ENCODE results near the gene ANAPC2.

ANAPC2 gene, protein sequence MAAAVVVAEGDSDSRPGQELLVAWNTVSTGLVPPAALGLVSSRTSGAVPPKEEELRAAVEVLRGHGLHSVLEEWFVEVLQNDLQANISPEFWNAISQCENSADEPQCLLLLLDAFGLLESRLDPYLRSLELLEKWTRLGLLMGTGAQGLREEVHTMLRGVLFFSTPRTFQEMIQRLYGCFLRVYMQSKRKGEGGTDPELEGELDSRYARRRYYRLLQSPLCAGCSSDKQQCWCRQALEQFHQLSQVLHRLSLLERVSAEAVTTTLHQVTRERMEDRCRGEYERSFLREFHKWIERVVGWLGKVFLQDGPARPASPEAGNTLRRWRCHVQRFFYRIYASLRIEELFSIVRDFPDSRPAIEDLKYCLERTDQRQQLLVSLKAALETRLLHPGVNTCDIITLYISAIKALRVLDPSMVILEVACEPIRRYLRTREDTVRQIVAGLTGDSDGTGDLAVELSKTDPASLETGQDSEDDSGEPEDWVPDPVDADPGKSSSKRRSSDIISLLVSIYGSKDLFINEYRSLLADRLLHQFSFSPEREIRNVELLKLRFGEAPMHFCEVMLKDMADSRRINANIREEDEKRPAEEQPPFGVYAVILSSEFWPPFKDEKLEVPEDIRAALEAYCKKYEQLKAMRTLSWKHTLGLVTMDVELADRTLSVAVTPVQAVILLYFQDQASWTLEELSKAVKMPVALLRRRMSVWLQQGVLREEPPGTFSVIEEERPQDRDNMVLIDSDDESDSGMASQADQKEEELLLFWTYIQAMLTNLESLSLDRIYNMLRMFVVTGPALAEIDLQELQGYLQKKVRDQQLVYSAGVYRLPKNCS

DNA sequence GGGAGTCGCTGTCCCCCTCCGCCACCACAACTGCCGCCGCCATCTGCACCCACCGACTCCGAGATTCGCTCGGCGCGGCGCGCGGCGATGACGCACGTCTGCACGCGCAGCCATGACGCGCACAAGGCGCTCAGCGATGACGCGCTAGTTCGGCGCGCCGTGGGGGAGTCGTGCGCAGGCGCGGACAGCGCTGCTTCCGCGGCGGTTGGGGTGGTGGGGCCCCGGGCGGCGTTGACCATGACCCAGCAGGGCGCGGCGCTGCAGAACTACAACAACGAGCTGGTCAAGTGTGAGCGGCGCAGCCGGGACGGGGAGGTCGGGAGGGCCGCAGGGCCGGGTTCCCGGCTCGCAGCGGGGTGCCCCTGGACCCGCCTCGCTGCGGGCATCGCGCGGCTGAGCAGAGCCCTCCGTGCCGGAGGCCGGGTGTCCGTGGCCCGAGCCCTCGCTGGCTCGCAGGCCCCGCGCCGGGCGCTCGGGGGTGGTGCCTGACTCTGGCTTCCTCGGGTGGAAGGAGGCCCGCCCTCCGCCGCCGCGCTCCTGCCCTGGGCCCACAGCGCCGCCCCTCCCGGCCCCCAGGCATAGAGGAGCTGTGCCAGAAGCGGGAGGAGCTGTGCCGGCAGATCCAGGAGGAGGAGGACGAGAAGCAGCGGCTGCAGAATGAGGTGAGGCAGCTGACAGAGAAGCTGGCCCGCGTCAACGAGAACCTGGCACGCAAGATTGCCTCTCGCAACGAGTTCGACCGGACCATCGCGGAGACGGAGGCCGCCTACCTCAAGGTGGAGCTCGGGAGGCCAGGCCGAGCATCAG, at the start of gene ANAPC2, which contains the start of gene SSNA1:
TSS of gene ANAPC2 (minus strand) at position 71 of the 807 bp plus-strand sequence. CDS start at position 43, 28 bp downstream.
TSS of gene SSNA1 (plus strand) at position 187 of the 807 bp plus-strand sequence. CDS start at position 238, 51 bp downstream.
- DNase-seq (ENCODE audit: low spot score) = peak; percentile 99

DNA sequence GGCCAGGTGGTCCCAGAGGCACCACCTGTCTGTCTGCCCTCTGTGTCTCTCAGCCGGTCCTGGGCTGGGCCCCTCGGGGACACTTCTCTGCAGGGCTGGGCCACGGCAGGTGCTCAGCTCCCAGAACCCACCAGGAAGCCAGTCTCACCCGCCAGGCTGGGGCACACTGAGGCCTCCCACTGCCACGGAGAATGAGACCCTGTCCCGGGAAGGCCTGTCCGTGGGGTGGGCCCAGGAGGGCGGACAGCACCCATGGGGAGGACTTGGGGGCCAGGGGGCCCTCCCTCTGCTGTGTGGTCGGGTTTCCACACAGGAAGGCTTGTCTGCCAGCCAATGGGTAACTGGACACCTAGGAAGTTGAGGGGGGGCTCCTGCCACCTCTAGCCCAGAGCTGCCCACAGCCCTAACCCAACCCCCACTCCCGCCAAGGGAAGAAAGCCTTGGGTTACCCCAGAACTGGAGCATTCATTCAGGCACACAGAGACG, 48.6 kb upstream of the ANAPC2 start:
- DNase-seq (ENCODE audit: low spot score) = no peak

DNA sequence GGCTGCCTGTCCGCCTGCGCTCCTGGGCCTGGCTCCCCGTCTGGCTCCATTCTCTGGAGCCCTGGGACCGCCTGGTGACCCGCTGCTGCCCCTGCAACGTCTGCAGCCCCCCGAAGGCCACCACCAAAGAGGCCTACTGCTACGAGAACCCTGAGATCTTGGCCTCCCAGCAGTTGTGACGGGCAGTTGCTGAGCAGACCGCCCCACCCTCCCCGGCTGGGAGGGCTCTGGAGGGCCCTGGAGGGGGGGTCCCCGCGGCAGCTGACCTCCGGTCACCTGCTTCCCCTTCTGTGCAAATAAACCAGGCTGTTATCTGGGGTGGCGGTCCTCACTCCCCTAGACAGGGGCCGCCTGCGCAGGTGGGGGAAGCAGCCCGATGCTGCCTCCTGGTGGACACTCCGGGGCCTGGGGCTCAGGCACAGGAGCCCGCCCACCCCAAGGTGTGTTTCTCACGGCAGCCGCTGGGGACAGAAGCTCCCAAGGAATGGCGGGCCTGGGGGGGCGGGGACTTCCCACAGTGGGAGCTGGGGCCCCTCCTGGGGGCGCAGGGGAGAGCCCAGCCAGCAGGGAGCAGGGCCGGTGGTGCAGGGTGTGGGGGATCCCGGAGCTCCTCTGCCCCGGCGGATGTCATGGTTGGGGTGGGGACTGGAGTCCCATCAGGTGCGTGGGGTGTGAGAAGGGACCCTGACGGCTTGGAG, 48.0 kb upstream of the ANAPC2 start:
- peak; percentile 93 for DNase-seq (ENCODE audit: low spot score)

DNA sequence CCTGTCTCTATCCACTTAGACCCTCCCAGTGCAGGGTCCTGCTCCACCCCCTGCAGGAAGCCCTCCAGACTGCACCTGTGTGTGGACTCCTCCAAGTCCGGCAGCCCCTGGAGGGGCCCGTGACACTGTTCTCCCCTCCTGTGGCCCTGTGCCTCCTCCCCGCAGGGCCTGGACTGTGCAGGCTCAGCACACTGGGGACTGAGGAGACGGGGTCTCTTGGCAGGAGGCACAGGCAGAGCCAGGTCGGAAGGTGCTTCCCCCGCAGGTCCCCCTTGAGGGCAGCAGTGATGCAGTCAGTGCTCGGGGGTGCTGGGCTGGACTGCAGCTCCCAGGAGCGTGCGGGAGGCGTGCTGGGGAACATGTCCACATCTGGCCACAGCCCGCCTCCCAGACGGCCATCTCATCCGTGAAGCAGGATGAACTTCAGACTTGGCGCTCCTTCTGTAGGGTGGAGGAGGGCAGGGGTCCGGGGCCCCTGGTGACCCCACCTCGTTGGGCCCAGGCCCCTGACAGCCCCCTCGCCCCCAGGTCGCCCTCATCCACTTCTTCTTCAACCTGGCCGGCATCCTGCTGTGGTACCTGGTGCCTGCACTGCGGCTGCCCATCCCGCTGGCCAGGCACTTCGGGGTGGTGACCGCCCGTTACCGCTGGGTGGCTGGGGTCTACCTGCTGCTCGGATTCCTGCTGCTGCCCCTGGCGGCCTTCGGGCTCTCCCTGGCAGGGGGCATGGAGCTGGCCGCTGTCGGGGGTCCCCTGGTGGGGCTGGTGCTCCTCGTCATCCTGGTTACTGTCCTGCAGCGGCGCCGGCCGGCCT, 47.3 kb upstream of the ANAPC2 start:
- no peak for DNase-seq (ENCODE audit: low spot score)

DNA sequence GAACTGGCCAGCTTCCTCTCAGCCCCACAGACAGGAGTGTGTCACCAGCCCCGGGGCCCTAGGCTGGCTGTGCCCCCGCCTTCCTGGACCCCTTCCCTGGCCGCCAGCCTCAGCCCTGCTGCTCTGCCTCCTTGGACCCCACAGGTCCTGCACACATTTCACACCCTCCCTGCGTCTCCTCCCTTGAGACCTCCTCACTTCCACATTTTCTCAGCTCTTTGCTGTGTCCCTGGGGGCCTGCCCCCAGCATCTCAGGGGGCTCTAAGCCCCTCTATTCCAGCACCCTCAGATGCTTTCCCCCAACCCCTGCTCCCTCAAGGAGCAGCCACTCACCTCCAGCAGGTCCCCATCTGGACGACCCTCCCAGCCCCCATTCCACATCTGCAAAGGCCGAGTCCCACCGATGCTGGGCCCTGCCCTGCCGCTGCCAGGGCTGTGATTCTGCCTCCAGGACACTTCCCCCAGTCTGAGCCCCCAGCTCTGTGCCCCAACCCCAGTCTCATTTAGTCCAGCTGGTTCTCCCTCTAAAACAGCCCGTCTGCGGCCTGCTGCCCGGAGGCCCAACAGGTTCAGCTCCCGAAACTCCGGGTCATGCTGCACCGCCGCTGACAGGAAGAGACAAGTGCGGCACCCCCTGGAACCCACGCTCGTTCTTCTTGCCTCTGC, 46.5 kb upstream of the ANAPC2 start:
- no peak for DNase-seq (ENCODE audit: low spot score)

DNA sequence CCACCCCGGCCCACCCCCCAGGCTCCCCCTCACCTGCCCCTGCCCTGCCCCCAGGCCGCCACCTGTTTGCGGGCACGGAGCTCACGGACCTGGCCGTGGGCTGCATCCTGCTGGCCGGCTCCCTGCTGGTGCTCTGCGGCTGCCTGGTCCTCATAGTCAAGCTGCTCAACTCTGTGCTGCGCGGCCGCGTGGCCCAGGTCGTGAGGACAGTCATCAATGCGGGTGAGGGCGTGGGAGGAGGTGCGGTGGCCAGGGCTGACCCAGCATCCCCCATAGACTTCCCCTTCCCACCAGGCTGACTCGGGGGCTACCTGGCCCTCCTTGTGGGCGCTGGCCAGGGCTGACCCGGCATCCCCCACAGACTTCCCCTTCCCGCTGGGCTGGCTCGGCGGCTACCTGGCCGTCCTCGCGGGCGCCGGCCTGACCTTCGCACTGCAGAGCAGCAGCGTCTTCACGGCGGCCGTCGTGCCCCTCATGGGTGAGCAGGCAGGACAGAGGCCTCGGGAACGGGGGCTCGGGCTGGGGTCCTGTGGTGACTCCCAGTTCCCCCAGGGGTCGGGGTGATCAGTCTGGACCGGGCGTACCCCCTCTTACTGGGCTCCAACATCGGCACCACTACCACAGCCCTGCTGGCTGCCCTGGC, 45.8 kb upstream of the ANAPC2 start:
- no peak for DNase-seq (ENCODE audit: low spot score)

DNA sequence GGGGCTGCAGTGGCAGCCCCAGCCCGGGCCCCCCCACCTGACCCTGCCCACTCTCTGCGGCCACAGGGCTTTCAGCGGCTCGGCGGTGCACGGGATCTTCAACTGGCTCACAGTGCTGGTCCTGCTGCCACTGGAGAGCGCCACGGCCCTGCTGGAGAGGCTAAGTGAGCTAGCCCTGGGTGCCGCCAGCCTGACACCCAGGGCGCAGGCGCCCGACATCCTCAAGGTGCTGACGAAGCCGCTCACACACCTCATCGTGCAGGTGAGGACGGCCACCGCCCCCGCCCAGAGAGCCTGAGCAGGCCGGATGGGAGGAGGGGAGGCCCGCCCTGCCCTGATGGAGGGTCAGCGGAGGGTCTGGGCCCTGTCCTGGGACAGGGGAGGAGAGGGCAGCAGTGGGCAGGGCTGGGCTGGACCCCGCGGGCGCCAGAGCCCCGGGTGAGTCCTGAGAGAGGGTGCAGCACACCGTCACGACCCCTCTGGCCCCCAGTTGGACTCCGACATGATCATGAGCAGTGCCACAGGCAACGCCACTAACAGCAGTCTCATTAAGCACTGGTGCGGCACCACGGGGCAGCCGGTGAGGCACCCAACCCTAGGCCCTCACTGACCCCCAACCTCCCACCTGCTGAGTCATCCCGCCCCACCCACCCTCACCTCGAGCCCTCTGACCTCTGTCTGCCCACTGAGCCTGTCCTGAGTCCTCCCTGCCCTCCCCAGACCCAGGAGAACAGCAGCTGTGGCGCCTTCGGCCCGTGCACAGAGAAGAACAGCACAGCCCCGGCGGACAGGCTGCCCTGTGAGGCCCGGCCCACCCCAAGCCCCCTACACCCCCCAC, 45.0 kb upstream of the ANAPC2 start:
- no peak for DNase-seq (ENCODE audit: low spot score)

DNA sequence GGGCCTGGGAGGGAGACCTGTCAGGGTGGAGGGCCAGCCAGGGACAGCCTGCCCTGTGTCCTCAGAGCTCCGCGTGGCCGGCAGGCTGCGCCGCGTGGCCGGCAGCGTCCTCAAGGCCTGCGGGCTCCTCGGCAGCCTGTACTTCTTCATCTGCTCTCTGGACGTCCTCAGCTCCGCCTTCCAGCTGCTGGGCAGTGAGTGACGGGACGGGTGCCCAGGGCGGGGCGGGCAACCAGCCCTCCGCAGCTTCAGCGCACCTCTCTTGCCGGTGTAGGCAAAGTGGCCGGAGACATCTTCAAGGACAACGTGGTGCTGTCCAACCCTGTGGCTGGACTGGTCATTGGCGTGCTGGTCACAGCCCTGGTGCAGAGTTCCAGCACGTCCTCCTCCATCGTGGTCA, 44.1 kb upstream of the ANAPC2 start:
- DNase-seq (ENCODE audit: low spot score) = no peak

DNA sequence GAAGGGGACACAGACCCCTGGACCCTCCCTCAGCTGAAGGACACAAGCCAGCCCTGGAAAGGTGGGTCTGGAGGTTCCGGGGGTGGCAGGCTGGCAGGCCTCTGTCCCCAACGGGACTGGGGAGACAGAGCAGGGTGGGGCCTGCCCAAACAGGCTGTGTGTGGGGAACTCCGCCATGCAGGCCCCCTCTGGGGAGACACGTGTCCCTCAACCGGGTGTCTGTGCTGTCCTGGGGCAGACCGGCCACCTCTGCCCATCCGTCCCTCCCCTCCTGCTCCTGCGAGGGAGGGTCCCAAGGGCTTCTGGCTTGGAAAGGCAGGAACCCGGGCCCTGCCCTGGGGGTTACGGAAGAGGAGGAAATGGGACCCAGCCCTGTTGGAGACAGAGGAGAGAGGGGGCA, 43.7 kb upstream of the ANAPC2 start:
- no peak for DNase-seq (ENCODE audit: low spot score)

DNA sequence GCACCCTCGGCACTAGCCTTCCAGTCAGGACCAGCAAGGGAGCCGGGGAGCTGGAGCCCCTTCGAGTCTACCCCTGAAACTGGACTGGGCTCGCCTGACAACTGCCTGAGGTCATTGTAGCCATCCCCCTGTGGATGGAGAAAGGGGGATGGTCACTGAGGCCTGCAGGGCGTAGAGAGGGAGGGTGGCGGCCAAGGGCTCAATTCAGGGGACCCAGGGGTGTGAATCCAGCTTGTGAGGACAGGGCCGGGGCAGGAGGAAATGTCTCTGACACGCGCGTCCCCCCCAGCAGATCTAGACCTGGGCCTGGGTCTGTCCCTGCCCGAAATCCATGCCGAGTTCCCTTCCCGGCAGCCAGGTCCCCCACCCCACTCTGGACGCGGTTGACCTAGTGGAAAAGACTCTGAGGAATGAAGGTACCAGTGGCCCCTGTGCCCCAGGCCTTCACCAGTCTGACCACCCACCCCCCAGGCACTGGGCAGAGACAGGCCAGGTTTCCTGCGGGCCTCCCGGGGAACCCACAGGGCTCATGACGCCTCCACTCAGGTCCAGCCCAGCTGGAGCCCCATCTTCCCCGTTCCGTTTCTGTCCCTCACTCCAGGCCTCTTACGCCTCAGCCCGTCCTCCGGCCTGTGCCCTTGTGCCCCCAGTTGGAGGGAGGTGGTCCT, 43.1 kb upstream of the ANAPC2 start:
- DNase-seq (ENCODE audit: low spot score) = no peak

DNA sequence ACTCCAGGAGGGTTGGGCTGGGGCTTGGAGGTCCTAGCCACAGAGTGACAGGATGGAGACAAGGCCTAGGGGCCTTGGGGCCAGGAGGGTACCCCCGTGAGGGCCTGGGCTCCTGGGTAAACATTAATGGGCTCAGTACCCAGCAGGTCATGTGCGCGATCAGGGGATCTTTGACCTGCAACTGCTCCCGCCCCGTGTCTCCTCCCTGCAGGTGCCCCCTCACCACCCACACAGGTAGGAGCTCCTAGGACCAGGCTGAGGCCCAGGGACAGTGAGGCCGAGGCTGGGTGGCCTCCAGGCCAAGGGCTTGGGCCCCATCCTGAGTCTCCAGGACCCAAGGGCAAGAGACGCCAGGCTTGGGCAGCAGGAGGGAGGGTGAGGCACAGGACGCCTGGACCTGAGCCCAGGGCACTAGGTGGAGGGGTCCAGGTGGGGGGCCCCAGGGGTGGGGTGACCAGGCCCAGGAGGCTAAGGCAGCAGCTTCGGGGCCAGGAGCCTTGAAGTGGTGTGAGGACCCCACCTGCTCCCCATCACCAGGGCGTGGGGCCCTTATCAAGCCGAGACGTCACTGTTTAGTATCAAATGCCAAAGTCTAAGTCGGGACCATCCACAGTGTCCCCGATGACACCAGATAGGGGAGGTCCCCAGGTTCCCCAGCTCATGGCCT, 42.5 kb upstream of the ANAPC2 start, which contains the start of gene SLC34A3:
TSS of gene SLC34A3 (plus strand) at position 197 of the 667 bp plus-strand sequence. CDS start 802 bp downstream, outside the sequence.
- no peak for DNase-seq (ENCODE audit: low spot score)

DNA sequence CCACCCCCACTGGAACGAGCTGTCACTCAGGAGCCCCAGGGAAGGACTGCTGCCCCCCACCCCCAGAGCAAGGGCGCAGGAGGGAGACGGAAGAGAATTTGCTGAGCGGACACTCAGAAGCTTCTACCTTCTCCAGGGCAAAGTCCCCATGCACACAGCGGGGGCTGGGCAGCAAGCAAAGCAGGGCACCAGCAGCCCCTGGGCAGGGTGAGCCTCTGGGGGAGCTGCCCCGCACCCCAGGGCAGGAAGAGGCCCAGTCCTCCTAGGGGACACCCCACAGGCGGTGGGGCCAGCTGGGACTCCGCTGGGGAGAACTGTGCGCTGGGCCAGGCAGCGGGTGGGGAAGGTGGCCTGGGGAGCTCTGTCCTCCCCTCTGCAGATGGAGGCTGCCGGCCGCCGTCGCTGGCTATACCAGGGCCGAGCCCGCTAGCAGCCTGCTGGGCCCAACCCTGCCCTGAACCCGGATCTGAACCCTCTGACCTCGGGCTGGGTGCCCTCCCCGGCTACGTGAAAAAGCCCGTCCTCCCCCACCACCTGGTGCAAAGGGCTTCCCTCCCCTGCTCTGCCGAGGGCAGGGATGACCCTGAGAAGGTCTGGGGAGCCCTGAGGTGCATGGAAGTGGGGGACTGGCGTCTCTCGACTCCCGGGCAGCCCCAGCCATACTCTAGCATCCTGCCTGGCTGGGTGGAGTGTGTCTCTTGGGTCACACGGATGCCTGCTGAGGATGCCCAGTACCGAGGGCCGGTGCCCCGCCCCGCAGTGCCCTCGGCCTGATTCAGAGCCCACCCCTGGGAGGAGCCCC, 41.7 kb upstream of the ANAPC2 start:
- no peak for DNase-seq (ENCODE audit: low spot score)

DNA sequence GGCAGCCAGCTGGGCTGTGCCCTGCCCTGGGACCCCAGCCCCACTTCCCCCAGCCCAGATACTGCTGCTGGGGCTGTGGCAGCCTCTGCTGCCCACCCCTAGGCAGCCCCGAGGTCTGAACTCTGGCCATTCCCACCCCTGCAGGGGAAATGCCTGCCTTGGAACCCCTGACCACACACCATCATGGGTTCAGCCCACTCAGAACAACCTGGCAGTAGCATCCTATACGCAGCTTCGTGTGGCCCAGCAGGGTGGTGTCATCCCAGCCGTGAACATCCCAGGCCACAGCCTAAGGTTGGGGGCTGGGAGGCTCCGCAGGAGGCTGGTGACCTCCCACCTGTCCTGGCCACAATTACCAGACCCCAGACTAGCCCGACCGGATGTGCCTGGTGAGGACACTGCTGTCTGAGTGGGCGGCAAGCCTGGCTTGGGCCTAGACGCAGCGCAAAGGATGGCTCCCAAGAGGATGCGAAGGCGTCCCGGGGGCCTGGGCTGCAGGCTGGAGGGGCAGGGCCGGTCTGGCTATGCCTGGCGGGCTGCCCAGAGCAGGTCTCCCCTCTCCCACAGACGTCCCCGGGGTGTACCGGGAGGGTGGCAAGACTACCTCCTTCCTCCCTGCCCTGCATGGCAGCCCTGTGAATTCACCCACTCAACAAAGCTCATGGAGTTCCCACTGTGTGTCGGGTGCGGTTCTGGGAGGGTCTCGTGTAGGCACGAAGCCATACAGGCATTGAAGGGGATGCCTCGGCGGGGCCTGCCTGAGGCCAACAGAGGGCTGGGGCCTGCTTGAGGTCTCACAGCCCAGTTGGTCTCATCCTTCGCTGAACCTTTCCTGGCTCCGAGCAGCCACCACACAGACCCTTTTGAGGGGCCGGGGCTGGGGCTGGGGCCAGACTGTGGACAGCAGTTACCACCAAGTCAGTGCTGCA, 40.9 kb upstream of the ANAPC2 start:
- no peak for DNase-seq (ENCODE audit: low spot score)

DNA sequence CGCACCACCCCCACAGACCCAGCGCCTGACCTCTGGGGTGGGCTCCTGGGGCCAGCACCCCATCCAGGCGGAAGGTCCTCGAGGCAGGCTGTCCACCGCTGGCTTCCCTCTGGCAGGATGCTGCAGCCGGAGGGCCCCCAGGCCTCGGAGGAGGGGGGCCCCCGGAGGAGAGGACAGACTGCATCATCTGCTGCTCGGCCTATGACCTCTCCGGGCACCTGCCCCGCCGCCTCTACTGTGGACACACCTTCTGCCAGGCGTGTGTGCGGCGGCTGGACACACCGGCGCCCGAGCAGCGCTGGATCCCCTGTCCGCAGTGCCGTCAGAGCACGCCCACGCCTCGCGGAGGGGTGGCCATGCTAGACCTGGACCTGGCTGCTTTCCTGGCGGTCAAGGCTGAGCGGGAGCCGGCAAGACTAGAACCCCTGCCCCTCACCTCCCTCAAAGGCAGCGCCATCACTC, 40.2 kb upstream of the ANAPC2 start:
- no peak for DNase-seq (ENCODE audit: low spot score)

DNA sequence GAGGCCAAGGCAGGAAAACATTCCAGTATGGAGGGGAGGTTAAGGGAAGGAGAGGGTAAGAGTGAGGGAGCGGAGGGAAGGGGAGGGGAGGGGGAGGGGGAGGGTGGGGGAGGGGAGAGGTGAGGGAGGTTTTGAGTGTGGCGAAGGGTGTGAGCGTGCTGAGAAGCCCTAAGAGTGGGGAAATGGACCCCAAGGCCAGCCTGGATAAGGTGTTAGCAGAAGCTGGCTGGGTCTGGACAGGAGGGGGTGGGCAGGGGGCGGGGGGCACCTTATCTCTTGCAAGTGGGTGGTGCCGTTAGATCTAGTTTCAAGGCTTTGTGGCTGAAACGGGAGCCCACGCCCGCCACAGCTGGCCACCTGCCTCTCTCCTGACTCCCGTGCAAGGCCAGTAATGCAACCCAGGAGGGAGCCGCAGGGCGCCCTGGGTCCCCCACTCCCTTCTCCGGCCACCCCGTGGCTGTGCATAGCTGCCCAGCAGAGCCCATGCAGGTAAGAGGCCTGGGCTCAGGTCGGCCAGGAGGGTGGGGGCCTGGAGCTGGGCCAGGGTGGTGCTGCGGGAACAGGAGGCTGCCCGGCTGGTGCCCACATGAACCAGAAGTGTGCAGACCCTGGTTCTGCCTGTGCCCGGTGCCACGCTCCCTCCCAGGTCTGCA, 39.6 kb upstream of the ANAPC2 start:
- no peak for DNase-seq (ENCODE audit: low spot score)

Measured in GM03348 (cell line).